ENCODE results near the gene ZBTB21. TPM values are rescaled to one million over a fixed set of nuclear protein-coding genes. Genes with fewer than 3 reads are reported as not detected.

Gene ZBTB21
- total and polyA plus RNA-seq, 2 of the 8 experiments (the other 6 are each of a cell fraction or from before 2014, with no cell fraction given), result 3.9 to 17.8 TPM

DNA sequence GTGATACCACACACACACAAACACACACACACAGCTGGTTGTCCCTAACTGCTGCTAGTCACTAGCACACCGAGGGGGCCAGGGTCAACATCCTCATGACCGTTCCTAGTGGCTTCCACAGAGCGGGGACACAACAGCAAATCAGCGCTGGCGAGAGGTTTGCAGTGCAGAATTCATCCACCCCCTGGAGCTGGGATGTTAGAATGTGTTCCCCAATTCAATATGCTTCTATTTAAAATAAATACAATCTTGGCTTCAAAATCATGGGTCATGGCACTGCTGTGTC, 40.1 kb downstream of the ZBTB21 start (continued):
- TF ChIP-seq CTBP2 (IDR thresholded peaks at IDR 0.05; ENCODE audit: borderline replicate concordance, insufficient read depth, insufficient read length, low read length), result no peak
- no peak for TF ChIP-seq ATF2 (IDR thresholded peaks at IDR 0.05; ENCODE audit: low read length)
- no peak for TF ChIP-seq EZH2 (IDR thresholded peaks at IDR 0.05; ENCODE audit: low read depth, low read length, severe bottlenecking)
- no peak for TF ChIP-seq BRCA1 (IDR thresholded peaks at IDR 0.05; ENCODE audit: low read depth, low read length)
